ENCODE data around the gene IRF7.
A peak's percentile ranks its signal among the peaks of the same experiment; 100 is the strongest.
"Not testable (repeated sequence)": the region's sequence is repeated elsewhere in the genome, so short reads cannot be mapped to it uniquely, and the experiment has no call there.

The IRF7 gene

DNA sequence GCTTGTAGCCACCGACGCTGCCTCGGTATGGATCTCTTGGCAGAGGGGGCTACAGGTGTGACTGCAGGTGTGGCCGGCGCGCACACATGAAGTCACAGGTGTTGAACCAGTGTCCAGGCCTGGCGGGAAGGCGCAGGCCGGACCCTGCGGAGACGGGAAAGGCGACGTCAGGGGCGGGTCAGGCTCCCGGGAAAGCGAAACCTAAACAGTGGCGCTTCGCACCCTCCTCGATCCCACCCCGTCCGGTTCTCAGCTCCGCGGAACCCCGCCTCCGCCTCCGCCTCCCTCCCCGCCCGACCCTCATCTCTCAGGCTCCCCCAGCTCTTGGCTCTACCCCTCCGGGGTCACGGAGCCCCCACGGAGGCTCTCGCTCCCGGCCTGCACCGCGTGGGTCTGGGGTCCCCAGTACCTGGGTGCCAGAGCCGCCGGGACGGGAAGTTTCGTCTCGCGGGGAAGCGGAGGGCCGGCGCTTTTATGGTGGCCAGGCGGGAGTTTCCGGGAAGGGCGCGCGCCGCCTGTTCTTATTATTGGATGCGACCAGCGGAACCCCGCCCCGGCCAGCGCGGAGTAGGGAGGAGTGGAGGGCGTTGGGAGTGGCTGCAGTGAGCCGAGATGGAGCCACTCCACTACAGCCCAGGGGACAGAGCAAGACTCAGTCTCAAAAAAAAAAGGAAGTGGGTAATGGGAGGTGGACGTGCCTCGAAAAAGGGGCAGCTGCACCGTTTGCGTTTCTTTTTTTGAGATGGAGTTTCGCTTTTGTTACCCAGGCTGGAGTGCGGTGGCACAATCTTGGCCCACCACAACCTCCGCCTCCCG lies at the start of gene IRF7:
TSS of gene IRF7 (minus strand) at position 447 of the 816 bp plus-strand sequence. CDS start 586 bp downstream, outside the sequence.
- DNase-seq = peak; percentile 91 to 93

DNA sequence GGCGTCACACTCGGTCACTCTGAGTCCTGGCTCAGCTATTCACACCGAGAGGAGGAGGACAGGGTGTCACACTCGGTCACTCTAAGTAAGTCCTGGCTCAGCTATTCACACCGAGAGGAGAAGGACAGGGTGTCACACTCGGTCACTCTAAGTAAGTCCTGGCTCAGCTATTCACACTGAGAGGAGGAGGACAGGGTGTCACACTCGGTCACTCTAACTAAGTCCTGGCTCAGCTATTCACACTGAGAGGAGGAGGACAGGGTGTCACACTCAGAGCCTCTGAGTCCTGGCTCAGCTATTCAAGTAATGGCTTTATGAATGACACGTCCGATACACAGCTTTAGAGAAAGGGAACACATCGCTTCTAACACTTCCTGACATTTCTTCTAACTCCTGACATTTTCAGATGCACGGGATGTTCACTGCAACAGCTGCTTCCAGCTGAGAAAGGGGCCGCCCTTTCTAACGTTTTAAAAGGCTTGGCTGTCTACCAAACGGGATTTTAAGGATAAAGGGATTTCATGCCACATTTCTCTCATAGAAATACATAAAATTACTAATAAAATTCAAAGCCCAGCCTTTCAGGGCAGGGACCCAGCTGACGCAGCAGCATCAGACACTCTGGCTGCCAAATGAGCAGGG lies 49.4 kb upstream of the IRF7 start:
- no peak for DNase-seq

DNA sequence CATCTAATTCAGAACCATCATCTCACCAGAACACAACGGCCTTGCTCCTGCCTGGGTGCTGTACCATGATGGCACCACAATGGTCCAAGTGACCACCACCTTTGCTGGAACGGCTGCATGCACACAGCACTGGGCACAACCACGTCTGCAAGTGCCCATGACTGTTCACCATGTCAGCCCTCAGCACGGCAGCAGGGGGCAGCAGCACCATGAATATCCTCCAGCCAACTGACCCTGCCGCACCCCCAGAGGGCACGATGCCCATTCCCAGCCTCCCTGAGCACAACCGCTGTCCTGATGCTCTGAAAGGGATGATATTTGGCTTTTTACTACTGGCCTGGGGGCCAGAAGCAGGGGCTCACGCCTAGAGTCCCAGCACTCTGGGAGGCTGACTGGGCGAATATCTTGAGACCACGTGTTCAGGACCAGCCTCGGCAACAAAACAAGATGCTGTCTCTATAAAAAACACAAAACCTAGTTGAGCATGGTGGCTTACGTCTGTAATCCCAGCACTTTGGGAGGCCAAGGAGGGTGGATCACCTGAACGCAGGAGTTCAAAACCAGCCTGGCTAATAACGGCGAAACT lies 47.0 kb upstream of the IRF7 start:
- DNase-seq = peak; percentile 64 to 68

DNA sequence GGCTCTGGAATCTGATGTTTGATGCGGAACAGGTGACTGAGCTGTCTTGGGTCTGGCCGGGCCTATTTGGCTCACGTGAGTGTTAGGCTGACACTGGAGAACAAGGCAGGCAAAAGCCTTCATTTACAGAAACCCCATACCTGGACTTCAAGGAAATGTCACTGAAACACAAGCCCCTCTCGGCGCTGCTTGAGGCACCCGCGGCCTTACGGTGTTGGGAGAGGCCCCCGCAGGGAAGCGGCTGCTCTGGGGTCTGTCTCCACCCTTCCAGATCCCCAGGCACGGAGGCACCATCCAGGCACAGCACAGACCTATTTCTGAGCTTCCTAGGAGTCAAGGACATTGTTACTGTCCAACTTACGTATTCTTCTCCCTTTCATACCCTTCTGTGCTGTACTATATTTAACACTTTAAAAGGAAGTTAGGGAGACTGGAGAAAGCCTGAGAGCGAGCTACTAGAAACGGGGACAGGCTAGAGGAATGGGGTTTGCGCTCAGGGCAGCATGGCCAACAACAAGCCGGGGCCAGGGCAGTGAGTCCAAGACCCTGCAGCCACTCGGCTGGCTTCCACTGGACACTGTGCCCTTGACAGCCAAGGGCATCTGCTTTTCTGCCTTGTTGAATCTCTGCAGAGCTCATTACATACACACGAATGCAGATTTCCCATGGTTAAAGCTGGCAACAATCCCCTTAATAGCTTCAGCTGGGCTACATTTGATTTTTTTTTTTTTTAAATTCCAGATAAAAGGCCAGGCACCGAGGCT lies 45.1 kb upstream of the IRF7 start:
- DNase-seq = no peak

DNA sequence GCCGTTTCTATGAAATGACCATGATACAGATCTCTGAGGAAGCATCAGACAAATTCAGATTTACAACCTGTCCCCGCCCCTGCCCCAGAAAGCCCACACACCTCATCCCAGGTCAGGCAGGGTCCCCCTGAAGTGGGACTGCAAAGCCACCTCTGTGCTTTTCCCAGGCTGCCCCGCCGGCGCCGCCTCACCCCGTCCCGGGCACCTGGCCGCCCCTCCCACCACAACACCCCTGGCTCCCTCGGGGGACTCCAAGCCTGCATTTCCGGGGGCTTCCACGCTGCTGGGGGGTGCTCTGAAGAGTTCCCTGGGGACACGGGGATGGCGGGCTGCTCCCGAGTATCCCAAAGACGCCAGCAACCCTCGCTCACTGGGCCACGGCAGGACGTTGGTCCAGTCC lies 44.5 kb upstream of the IRF7 start:
- DNase-seq = no peak

DNA sequence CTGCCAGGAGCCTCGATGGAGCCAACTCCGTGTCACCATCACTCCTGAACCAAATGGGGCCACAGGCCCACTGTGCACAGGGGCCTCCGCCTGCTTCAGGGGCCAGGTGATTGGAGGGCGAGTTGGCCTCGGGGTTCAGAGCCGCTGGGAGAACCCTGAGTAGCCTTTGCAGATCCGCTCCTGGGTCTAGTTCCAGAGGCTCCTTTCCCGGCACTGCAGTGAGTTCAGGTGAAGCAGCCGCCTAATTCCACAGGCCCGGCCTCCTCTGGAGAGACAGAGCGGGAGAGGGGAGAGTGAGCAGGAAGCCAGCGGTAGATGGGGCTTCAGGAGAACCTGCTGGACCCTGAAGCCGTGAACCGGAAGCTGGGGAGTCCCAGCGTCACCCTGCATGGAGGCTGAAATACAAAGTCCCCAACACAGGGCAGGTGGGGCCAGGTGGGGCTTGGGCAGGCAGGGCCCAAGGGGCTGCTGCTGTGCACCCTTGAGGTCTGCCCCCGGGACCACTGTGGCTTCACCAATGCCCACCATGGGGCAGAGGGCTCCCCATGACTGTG lies 43.9 kb upstream of the IRF7 start:
- DNase-seq = no peak

DNA sequence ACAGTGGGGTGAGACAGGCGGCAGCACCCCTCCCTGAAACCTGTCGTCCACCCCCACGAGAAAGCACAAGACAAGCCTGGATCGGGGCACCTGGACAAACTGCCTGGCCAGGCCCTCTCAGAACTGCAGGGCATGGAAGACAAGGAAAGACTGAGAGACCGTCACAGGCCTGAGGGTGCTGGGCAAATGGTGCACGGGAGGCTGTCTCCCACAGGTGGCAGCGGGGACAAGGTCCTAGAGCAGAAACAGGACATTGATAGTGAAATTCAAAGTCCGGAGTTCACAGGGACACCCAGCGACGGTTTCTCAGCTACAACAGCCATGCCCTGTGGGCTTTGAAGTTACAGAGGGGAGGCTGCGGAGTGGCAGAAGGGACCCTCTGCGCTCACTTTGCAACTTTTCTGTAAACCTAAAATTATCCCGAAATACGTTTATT lies 42.0 kb upstream of the IRF7 start:
- DNase-seq = no peak

DNA sequence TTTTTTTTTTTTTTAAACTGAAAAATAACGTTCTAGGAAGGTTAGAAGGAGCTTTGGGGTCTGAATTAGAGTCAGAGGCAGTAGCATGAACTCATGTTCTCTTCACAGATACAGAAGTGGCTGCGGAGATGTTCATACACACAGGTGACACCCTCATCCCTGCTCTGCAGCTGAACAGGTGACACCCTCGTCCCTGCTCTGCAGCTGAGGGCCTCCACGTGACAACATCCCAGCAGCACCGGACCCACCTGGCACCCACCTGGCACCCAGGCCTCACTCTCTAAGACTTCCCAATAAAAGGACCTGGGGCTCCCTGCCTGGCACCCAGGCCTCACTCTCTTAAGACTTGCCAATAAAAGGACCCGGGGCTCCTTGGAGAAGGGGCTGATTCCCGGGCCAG lies 41.1 kb upstream of the IRF7 start:
- no peak for DNase-seq

DNA sequence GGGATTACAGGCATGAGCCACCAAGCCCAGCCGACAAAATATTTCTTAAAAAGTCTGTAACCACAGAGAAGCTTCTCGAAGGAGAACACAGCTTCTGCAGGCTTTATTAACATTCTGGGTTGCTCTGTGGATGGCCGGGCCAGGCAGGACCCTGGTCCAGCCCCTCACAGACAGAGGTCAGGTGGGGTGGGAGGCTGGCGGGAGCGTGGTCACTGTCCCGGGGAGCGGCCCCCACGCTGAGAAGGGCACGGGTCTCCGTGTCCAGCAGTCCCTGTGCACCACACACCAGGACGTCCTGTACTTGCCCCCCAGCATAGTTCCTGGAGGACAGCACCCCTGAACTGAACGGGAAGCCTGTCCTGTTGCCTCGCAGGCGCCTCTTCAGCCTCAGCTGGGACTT lies 40.7 kb upstream of the IRF7 start:
- DNase-seq = no peak

DNA sequence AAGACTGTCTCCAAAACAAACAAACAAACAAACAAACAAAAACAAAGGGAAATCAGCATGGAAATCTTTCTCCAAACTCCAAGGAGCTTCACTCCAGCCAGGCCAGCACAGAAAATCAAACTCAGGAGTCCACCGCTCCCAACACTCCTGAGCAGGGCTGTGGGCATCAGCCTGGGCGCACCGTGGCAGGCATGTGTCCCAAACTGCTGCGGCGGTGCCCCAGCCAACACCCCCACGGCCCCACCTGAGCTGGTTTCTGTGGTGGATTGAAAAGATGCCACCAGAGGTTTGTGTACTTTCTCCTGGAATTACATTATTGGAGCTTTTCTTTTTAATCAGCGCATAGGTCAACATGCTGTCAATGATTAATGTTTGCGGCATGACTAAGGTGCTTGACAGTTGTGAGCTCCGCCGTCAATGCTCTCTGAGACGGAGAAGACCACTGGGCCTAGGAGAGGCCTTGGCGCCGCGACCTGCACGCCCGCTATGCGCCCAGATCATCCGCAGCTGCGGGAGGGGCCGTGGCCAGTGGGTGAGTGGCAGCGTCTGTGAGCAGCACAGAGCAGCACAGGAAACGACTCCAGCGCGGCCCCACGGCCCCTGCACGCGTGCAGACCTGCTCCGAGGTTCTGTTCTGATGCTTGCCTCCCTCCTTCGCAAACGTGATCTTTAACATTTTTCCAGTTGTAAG lies 39.4 kb upstream of the IRF7 start:
- no peak for DNase-seq

DNA sequence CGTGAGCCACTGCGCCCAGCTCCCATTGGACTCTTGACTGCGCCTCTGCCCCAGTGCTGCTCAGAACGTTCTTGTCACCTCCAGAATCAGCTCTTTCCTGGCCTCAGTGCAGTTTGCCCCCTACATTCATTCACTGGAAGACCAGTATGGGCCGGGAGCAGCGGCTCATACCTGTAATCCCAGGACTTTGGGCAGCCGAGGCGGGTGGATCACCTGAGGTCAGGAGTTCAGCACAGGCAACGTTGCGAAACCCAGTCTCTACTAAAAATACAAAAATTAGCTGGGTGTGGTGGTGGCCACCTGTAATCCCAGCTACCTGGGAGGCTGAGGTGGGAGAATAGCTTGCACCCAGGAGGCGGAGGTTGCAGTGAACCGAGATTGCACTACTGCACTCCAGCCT lies 38.7 kb upstream of the IRF7 start:
- DNase-seq = not testable (repeated sequence)

DNA sequence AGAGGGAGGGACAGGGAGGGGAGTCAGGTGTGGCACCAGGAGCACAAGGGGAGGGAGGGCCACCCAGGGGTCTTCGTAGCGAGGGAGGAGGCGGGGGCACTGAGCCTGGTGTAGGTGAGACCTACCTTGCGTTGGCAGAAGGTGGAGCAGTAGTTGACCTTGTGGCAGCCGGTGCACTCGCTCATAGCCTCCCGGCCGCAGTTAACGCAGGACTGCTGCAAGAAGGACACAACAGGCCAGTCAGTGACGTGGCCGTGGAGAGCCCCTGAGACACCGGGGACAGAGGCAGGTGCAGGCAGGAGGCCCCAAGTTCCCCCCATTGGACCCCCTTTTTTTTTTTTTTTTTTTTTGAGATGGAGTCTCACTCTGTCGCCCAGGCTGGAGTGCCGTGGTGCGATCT lies 38.1 kb upstream of the IRF7 start:
- DNase-seq = no peak

DNA sequence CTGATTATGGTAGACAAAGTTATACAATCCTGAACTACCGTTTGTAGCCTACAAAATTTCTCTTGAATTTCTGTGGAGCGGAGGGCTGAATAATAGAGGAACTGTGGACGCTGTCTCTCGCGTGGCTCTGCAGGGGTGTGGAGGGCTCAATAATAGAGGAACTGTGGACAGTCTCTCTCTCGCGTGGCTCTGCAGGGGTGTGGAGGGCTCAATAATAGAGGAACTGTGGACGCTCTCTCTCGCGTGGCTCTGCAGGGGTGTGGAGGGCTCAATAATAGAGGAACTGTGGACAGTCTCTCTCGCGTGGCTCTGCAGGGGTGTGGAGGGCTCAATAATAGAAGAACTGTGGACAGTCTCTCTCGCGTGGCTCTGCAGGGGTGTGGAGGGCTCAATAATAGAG lies 37.4 kb upstream of the IRF7 start:
- not testable (repeated sequence) for DNase-seq

DNA sequence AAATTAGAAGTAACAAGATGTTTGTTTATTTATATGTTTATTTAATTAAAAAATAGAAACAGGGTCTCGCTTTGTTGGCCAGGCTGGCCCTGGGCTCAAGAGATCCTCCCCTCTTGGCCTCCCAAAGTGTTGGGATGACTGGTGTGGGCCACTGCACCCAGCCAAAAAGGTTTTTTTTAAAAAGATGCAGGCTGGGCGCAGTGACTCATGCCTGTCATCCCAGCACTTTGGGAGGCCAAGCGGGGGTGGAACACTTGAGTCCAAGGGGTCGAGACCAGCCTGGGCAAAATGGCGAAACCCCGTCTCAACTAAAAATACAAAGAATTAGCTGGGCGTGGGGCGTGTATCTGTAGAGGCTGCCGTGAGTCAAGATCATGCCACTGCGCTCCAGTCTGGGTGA lies 34.7 kb upstream of the IRF7 start:
- no peak for DNase-seq

DNA sequence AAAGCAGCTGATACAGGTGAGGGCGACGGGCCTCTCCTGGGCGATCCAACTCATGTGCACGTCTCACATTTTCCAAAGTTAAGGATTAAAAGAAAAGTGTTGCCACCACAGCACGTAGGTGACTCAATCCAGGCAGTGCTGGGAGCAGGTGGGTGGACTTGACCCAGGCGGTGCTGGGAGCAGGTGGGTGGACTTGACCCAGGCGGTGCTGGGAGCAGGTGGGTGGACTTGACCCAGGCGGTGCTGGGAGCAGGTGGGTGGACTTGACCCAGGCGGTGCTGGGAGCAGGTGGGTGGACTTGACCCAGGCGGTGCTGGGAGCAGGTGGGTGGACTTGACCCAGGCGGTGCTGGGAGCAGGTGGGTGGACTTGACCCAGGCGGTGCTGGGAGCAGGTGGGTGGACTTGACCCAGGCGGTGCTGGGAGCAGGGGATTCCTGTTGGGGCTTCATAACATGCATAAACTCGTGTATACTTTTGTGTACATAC lies 32.0 kb upstream of the IRF7 start:
- not testable (repeated sequence) for DNase-seq

DNA sequence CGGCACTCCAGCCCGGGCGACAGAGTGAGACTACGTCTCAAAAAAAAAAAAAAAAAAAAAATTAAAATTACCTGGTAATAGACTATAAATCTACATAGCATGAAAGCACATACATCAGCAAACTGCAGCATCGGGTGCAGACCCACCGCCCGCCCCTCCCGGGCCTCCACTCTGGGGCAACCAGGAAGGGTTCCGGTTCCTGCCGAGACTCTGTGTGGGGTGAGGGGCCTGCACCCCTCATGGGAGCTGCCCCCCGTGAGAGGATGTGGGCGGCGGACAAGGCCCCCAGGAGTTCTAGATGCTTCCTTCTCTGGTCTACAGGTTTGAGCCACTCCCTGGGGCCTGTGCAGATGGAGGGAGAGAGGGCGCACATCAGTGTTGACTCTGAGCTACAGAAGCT lies 30.5 kb upstream of the IRF7 start:
- DNase-seq = no peak

DNA sequence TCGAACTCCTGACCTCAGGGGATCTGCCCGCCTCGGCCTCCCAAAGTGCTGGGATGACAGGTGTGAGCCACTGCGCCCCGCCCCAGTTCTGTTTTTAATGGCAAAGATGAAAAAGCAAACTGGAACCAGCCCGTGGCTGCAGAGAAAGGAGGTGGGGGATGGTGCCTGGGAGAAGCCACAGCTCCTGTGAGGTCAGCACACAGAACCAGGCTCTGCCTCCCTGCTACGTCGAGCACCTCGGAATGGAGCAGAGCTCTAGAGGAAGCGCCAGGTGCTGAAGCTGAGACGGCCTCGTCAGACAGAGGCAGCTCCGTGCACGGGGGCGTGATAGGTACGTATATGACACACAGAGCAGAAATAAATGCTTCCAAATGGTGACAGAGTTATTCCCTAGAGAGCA lies 29.8 kb upstream of the IRF7 start:
- no peak for DNase-seq

DNA sequence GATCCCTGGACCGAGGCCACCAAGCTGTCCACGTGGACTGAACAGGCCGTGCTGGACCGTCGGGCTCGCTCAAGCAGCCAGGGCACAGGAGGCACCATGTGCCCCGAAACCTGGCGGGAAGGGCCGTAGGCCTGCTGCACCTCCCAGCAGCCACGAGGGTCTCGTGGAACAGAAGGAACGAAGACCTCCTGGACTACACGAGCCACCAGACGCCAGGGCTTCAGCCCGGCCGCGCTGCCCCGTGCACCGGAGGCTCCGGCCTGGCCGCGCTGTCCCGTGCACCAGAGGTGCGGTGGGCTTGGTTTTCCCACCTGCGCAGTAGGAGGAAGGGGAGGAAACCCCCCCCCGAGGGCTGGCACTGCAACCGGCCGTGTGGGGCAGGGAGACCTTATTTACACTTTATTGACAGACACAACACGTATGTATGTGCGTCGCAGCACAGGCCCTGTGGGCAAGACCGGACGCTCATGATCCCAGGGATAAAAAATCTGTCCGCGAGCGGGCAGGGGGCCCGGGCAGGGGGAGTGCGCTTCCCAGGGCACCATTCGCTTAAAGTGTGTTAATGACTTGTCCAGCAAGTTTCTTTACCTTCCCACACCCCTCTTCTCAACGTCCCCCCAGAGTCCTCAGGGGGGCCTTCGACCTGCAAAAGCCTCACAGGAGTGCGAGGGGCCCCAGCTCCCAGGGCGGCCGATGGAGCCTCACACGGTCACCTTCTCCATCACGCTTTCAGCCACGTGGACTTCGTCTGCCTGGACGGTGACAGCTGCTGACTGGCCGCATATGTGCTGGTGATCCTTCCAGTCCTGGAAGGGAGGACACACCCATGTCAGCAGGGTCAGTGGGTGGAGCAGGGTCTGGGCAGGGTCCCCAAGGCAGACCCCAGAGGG lies 28.3 kb upstream of the IRF7 start:
- no peak for DNase-seq

DNA sequence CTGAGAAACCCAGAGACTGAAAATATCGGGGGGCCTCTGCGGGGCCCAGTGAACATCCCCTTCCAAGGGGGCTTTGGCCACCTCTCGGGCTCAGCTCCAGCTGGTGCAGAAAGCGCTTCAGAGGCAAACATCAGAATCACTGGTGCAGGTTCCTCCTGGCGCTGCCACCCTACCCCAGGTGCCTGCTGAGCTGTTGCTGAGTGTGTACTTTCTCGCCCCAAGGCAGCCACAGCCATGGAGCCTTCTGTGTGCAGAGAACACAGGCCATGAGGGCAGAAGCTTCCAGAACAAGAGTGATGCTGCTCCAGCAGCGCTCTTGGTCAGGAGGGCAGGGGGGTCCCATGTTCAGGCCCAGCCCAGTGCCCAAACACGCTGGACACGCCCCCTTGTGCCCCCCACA lies 27.6 kb upstream of the IRF7 start:
- no peak for DNase-seq

DNA sequence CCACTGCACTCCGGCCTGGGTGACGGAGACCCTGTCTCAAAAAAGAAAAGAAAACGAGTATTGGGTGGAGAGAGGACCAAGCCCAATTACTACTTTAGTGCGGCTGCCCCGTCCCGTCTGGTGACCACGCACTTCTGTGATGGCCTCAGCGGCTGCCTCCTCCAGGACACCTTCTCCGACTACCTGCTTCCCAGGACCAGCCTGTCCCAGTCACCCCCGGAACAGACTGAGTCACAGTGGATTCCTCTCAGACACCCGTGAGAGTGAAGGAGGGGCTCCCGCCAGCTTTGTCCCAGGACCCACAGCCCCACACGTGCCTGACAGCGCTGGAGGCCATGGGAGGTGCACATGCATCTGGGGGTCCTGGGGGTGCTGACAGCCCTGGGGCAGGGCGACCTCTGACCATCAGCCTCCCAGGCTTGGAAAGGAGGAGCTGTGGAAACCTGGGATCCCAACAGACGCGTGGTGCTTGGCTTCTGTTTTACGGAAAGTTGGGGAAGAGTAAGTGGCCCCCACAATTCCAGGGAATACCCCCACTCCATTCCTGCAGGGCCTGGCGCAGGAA lies 26.1 kb upstream of the IRF7 start:
- peak in 1 of 2 experiments; percentile 21 for DNase-seq
